HG02938 (cell line): ENCODE data around the gene NET1.
"Not testable (repeated sequence)": the region's sequence is repeated elsewhere in the genome, so short reads cannot be mapped to it uniquely, and the experiment has no call there.

Source experiments
- ATAC-seq: cut with Tn5 transposase; IDR thresholded peaks from one replicate; pipeline ENCODE4 v1.9.1; 2021; ENCODE audit warnings: mild to moderate bottlenecking, moderate library complexity; ENCODE audit not compliant: unreplicated experiment

Gene NET1

GRCh38 chr10:5412277-5412941 lies at the start of gene NET1:
Gene NET1, plus strand, starts transcription at chr10:5412557. Its CDS starts 136 bp downstream, at chr10:5412693.
- ATAC-seq = peak; percentile 91

- no peak for ATAC-seq
Measured at GRCh38 chr10:5362873-5363272, 49.5 kb upstream of the NET1 start.

GRCh38 chr10:5364374-5364773 lies 48.0 kb upstream of the NET1 start:
- ATAC-seq = no peak

GRCh38 chr10:5364890-5365338 lies 47.4 kb upstream of the NET1 start, which contains the start of gene UCN3:
Gene UCN3, plus strand, starts transcription at chr10:5364966. Its CDS starts 8,755 bp downstream, at chr10:5373721.
- no peak for ATAC-seq

GRCh38 chr10:5365928-5366327 lies 46.4 kb upstream of the NET1 start:
- no peak for ATAC-seq

GRCh38 chr10:5369362-5370158 lies 42.8 kb upstream of the NET1 start:
- ATAC-seq = no peak

GRCh38 chr10:5370493-5371352 lies 41.6 kb upstream of the NET1 start:
- ATAC-seq = no peak

- ATAC-seq = no peak
Measured at GRCh38 chr10:5373307-5373706, 39.0 kb upstream of the NET1 start.

GRCh38 chr10:5373891-5374611 lies 38.3 kb upstream of the NET1 start:
- no peak for ATAC-seq

- ATAC-seq = no peak
Measured at GRCh38 chr10:5376450-5376849, 35.9 kb upstream of the NET1 start.

GRCh38 chr10:5379202-5379601 lies 33.2 kb upstream of the NET1 start:
- ATAC-seq = not testable (repeated sequence)

GRCh38 chr10:5380395-5380794 lies 32.0 kb upstream of the NET1 start:
- ATAC-seq = not testable (repeated sequence)

GRCh38 chr10:5381187-5381586 lies 31.2 kb upstream of the NET1 start:
- ATAC-seq = no peak

GRCh38 chr10:5385224-5385623 lies 27.1 kb upstream of the NET1 start:
- ATAC-seq = no peak

GRCh38 chr10:5387169-5387568 lies 25.2 kb upstream of the NET1 start:
- no peak for ATAC-seq

- no peak for ATAC-seq
Measured at GRCh38 chr10:5390607-5391205, 21.7 kb upstream of the NET1 start.

GRCh38 chr10:5391790-5392189 lies 20.6 kb upstream of the NET1 start:
- no peak for ATAC-seq

- no peak for ATAC-seq
Measured at GRCh38 chr10:5393529-5393928, 18.8 kb upstream of the NET1 start.

GRCh38 chr10:5395168-5395567 lies 17.2 kb upstream of the NET1 start:
- ATAC-seq = no peak
